ENCODE data around the gene SOX5. TPM values are rescaled to one million over a fixed set of nuclear protein-coding genes. Genes with fewer than 3 reads are reported as not detected.

SOX5 gene
- total and polyA plus RNA-seq, 3 donors from 2014 or later, result 26.0 to 93.3 (median 29.2) TPM

DNA sequence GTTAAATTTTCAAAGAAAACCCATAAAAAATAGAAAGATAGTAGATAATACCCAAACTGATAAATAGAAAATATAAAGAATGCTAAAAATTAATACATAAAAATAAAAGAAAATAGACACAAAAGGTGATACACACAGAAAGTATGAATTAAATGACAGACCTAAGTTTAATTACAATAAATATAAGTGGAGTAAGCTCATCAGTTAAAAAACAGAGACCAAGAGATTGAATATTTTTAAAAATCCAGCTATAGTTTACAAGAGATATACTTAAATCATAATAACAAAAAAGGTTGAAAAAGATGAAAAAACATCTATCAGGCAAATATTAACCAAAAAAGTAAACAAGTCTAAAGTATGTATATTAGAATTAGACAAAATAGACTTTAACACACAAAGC lies 268.2 kb downstream of the SOX5 start:
- no peaks in the 10 kb centered on the region for H3K4me1 ChIP-seq
- no peaks in the 10 kb centered on the region for H3K27me3 ChIP-seq
- H3K36me3 ChIP-seq (ENCODE audit: low read depth, missing control alignments), result no peaks in the 10 kb centered on the region
- no peak overlapping the region for H3K4me3 ChIP-seq
- TF ChIP-seq POLR2A (IDR thresholded peaks at IDR 0.05), result no peak
- TF ChIP-seq, protein P1, sequence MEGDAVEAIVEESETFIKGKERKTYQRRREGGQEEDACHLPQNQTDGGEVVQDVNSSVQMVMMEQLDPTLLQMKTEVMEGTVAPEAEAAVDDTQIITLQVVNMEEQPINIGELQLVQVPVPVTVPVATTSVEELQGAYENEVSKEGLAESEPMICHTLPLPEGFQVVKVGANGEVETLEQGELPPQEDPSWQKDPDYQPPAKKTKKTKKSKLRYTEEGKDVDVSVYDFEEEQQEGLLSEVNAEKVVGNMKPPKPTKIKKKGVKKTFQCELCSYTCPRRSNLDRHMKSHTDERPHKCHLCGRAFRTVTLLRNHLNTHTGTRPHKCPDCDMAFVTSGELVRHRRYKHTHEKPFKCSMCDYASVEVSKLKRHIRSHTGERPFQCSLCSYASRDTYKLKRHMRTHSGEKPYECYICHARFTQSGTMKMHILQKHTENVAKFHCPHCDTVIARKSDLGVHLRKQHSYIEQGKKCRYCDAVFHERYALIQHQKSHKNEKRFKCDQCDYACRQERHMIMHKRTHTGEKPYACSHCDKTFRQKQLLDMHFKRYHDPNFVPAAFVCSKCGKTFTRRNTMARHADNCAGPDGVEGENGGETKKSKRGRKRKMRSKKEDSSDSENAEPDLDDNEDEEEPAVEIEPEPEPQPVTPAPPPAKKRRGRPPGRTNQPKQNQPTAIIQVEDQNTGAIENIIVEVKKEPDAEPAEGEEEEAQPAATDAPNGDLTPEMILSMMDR (IDR thresholded peaks at IDR 0.05), result no peak
- intact Hi-C loops (cut with DNase I; ENCODE audit: low total_unique reads), result no loop called here
- H3K27ac ChIP-seq, result no peak overlapping the region
- H3K9me3 ChIP-seq, result no peaks in the 10 kb centered on the region
- no peak for DNase-seq

- 91 to 94% methylated on average over 7 of the region's 7 CpGs for WGBS, 2 donors
- H3K27ac ChIP-seq, result no peak overlapping the region
- no peaks in the 10 kb centered on the region for H3K36me3 ChIP-seq (ENCODE audit: low read depth, missing control alignments)
- no peak overlapping the region for H3K4me3 ChIP-seq
- H3K27me3 ChIP-seq, result no peaks in the 10 kb centered on the region
- TF ChIP-seq, protein P1 (IDR thresholded peaks at IDR 0.05), result no peak
- no peak for TF ChIP-seq POLR2A (IDR thresholded peaks at IDR 0.05)
- no peaks in the 10 kb centered on the region for H3K4me1 ChIP-seq
- no peak for DNase-seq
- intact Hi-C loops (cut with DNase I; ENCODE audit: low total_unique reads), result no loop called here
- H3K9me3 ChIP-seq, result no peaks in the 10 kb centered on the region
Measured at GRCh38 chr12:23674064-23674463, 275.4 kb downstream of the SOX5 start.

DNA sequence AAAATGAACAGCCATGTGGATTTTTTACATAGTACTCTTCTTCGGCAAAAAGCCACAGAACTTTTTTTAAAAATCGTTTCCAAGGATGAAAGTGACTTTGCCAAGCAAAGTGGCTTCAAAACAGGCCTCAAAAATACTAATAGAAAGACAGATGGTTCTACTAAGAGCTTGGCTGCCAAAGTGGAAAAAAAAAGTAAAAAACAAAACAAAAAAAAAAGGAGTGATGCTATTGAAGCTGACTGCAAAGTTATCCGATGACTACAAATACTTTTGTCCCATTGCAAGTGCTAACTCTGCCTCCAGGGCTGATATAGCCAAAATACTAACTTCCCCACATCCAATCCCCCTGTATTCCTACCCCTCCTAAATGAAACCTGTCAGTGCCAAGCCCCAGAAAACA lies 277.6 kb downstream of the SOX5 start:
- no peak overlapping the region for H3K4me3 ChIP-seq
- H3K27ac ChIP-seq, result no peak overlapping the region
- intact Hi-C loops (cut with DNase I; ENCODE audit: low total_unique reads), result no loop called here
- WGBS, 2 donors, result 49 to 57% methylated on average over 3 of the region's 3 CpGs
- H3K36me3 ChIP-seq (ENCODE audit: low read depth, missing control alignments), result no peaks in the 10 kb centered on the region
- no peaks in the 10 kb centered on the region for H3K4me1 ChIP-seq
- DNase-seq, result no peak
- H3K27me3 ChIP-seq, result no peaks in the 10 kb centered on the region
- TF ChIP-seq, protein P1 (IDR thresholded peaks at IDR 0.05), result no peak
- TF ChIP-seq POLR2A (IDR thresholded peaks at IDR 0.05), result no peak
- H3K9me3 ChIP-seq, result no peaks in the 10 kb centered on the region

GRCh38 chr12:23670684-23671083 lies 278.8 kb downstream of the SOX5 start:
- no peaks in the 10 kb centered on the region for H3K27me3 ChIP-seq
- H3K27ac ChIP-seq, result no peak overlapping the region

DNA sequence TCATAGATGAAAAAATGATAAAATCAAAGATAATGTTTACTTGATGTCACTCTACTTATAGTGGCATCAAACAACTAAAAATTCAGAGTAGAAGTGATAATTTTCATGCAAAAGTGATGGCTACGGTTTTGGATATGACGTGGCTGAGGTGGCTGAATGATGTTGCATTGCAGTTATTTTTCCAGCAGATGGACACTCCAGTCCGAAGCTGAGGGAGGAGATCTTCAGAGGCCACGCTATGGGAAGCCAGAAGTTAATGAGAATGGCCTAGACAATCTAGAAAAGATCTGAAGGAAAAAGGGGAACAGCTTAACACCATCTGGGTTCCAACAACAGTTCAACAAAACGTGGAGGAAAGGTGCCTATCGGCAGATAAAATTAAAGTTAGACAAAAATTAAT lies 279.8 kb downstream of the SOX5 start:
- intact Hi-C loops (cut with DNase I; ENCODE audit: low total_unique reads), result no loop called here
- TF ChIP-seq, protein P1 (IDR thresholded peaks at IDR 0.05), result no peak
- no peak for TF ChIP-seq POLR2A (IDR thresholded peaks at IDR 0.05)
- WGBS, 2 donors, result 78 to 84% methylated on average over 6 of the region's 6 CpGs
- H3K4me3 ChIP-seq, result no peak overlapping the region
- no peaks in the 10 kb centered on the region for H3K36me3 ChIP-seq (ENCODE audit: low read depth, missing control alignments)
- no peaks in the 10 kb centered on the region for H3K4me1 ChIP-seq
- H3K27me3 ChIP-seq, result no peaks in the 10 kb centered on the region
- DNase-seq, result no peak
- no peak overlapping the region for H3K27ac ChIP-seq
- H3K9me3 ChIP-seq, result no peaks in the 10 kb centered on the region

More at GRCh38 chr12:23670684-23671083, 278.8 kb downstream of the SOX5 start:
- intact Hi-C loops (cut with DNase I; ENCODE audit: low total_unique reads), result no loop called here
- no peaks in the 10 kb centered on the region for H3K4me1 ChIP-seq
- WGBS, 2 donors, result 86% methylated on average over 2 of the region's 2 CpGs
- no peak for DNase-seq
- H3K4me3 ChIP-seq, result no peak overlapping the region
- H3K36me3 ChIP-seq (ENCODE audit: low read depth, missing control alignments), result no peaks in the 10 kb centered on the region
- TF ChIP-seq, protein P1 (IDR thresholded peaks at IDR 0.05), result no peak
- no peak for TF ChIP-seq POLR2A (IDR thresholded peaks at IDR 0.05)
- no peaks in the 10 kb centered on the region for H3K9me3 ChIP-seq
